ENCODE data around the gene NKIRAS2. TPM values are rescaled to one million over a fixed set of nuclear protein-coding genes. Genes with fewer than 3 reads are reported as not detected.

Gene NKIRAS2
- total RNA-seq, 1 experiment from 2014 or later, result 38.3 TPM

DNA sequence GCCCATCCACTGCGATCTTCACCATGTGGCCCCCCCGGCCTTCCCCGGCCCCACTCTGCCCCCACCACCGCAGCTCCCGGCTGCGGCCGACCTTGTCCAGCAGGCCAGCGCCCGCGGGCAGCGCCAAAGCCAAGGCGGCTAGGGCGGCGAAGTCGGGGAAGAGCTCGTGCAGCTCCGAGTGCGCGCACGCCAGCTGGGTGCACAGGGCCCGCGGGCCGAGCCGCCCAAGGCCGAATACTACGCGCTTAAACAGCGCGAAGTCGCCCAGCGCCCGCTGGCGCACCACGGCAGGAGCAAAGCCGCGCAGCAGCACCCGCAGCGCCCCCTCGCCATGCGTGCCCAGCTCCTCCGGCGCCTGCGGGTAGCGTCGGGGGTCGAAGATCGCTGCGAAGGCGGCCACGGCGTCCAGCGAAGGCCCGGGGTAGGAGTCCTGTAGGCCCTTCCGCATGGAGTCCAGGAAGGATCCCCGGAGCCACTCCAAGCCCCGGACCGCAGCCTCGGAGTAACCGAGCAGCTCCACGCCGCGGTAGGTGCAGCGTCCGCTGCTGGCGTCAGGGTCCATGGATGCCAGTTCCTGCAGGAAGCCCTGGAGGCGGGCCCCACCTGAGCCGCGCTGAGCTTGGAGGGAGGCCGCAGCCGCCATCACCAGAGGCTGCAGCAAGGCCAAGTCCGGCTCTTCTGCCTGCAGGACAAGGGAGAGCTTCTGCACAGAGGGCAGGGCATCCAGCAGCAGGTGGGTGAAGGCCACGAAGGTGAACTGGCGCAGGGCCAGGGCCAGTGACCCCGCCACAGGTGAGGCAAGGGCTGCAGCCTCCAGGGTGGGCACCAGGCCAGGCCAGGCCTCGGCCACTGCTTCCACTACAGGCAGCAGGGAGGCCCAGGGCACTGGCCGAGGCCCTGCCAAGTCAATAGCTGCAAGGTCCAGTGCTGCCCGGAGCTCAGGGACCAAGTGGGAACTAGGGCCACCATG, 20.2 kb downstream of the NKIRAS2 start:
- CTCF ChIA-PET, result no interaction called here
- Histone ChIP-seq H4K20me1 (ENCODE audit: insufficient read depth) (no peaks in the 10 kb centered on the region), H3K36me3 (ENCODE audit: low read depth) (no peaks in the 10 kb centered on the region), H3K4me3 (no peak overlapping the region), H3K79me2 (ENCODE audit: low read depth) (no peaks in the 10 kb centered on the region), H3K27ac (no peak overlapping the region), H3K9me2 (ENCODE audit: insufficient read depth) (no peaks in the 10 kb centered on the region), H3K4me1 (replicated peaks; ENCODE audit: insufficient read depth) (no peaks in the 10 kb centered on the region), H2AFZ (no peak overlapping the region), H3K9me3 (ENCODE audit: insufficient read depth, low read depth) (no peaks in the 10 kb centered on the region), H3K27me3 (ENCODE audit: insufficient read depth, low read depth) (no peaks in the 10 kb centered on the region), H3K4me2 (no peak overlapping the region), H3F3A (ENCODE audit: insufficient read depth, low read depth) (no peaks in the 10 kb centered on the region)
- intact Hi-C loops (cut with micrococcal nuclease; ENCODE audit: unreplicated experiment), result no loop called here
- no TSS peak for BruUV-seq (replicated peaks)
- POLR2A ChIA-PET (ENCODE audit: unreplicated experiment), result no interaction called here
- TF ChIP-seq EZH2 (IDR thresholded peaks at IDR 0.05; ENCODE audit: low read depth), result no peak
- TF ChIP-seq, protein P1, sequence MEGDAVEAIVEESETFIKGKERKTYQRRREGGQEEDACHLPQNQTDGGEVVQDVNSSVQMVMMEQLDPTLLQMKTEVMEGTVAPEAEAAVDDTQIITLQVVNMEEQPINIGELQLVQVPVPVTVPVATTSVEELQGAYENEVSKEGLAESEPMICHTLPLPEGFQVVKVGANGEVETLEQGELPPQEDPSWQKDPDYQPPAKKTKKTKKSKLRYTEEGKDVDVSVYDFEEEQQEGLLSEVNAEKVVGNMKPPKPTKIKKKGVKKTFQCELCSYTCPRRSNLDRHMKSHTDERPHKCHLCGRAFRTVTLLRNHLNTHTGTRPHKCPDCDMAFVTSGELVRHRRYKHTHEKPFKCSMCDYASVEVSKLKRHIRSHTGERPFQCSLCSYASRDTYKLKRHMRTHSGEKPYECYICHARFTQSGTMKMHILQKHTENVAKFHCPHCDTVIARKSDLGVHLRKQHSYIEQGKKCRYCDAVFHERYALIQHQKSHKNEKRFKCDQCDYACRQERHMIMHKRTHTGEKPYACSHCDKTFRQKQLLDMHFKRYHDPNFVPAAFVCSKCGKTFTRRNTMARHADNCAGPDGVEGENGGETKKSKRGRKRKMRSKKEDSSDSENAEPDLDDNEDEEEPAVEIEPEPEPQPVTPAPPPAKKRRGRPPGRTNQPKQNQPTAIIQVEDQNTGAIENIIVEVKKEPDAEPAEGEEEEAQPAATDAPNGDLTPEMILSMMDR (conservative IDR thresholded peaks at IDR 0.05), result no peak
- no peak for DNase-seq

DNA sequence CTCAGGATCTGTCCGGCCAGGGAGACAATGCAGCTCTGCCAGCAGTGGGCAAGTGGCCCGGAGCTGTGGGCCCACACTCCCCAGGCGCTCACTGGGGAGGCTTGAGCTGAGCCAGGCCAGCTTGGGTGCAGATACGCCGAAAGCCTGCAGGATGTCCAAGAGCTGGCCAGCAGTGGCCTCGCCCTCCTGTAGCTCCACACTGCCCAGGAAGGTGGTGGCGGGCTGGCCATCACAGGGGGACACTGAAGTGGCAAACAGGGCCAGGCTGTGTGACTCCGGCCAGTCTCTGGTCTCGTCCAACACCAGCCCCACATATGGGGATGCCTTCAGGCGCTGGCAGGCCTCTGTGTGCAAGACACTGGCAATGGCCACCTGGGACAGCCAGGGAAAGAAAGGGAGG, 20.9 kb downstream of the NKIRAS2 start:
- Histone ChIP-seq H3K36me3 (ENCODE audit: low read depth) (no peaks in the 10 kb centered on the region), H3F3A (ENCODE audit: insufficient read depth, low read depth) (no peaks in the 10 kb centered on the region), H3K9me3 (ENCODE audit: insufficient read depth, low read depth) (no peaks in the 10 kb centered on the region), H3K9me2 (ENCODE audit: insufficient read depth) (no peaks in the 10 kb centered on the region), H3K27ac (no peak overlapping the region), H4K20me1 (ENCODE audit: insufficient read depth) (no peaks in the 10 kb centered on the region), H3K4me2 (no peak overlapping the region), H3K4me3 (no peak overlapping the region), H3K27me3 (ENCODE audit: insufficient read depth, low read depth) (no peaks in the 10 kb centered on the region), H3K4me1 (replicated peaks; ENCODE audit: insufficient read depth) (no peaks in the 10 kb centered on the region), H2AFZ (no peak overlapping the region), H3K79me2 (ENCODE audit: low read depth) (no peaks in the 10 kb centered on the region)
- no peak for DNase-seq
- TF ChIP-seq, protein P1 (conservative IDR thresholded peaks at IDR 0.05), result no peak
- no peak for TF ChIP-seq EZH2 (IDR thresholded peaks at IDR 0.05; ENCODE audit: low read depth)
- intact Hi-C loops (cut with micrococcal nuclease; ENCODE audit: unreplicated experiment), result no loop called here
- no TSS peak for BruUV-seq (replicated peaks)
- CTCF ChIA-PET, result no interaction called here
- POLR2A ChIA-PET (ENCODE audit: unreplicated experiment), result interaction anchor here (0.6 kb wide), 1 partner anchor 776 kb away, joined by 8 read pairs; no protein-coding TSS in a partner anchor

DNA sequence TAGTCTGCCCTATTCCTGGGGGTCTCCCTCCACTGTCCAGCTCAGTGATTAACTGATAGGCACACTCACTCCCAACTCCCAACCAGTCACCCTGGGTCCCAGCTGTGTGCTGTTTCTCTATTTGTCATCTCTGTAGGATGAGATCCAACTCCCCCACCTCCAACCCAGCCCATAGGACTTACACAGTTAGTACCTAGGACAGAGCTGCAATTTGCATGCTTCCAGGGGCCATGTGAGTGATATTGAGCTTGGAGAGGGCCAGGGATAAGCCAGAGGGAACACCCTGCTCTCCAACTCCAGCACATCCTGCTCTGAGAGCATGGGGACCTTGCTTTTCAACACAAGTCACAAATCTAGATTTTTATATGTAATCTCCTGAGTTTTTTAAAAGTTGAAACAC, 21.7 kb downstream of the NKIRAS2 start:
- Histone ChIP-seq H3K9me3 (ENCODE audit: insufficient read depth, low read depth) (no peaks in the 10 kb centered on the region), H3K27me3 (ENCODE audit: insufficient read depth, low read depth) (no peaks in the 10 kb centered on the region), H3K36me3 (ENCODE audit: low read depth) (no peaks in the 10 kb centered on the region), H2AFZ (no peak overlapping the region), H3K4me2 (no peak overlapping the region), H3F3A (ENCODE audit: insufficient read depth, low read depth) (no peaks in the 10 kb centered on the region), H3K4me3 (no peak overlapping the region), H3K9me2 (ENCODE audit: insufficient read depth) (no peaks in the 10 kb centered on the region), H3K27ac (no peak overlapping the region), H4K20me1 (ENCODE audit: insufficient read depth) (no peaks in the 10 kb centered on the region), H3K79me2 (ENCODE audit: low read depth) (no peaks in the 10 kb centered on the region), H3K4me1 (replicated peaks; ENCODE audit: insufficient read depth) (no peaks in the 10 kb centered on the region)
- ChIA-PET CTCF (no interaction called here), POLR2A (ENCODE audit: unreplicated experiment) (no interaction called here)
- no peak for DNase-seq
- TF ChIP-seq, protein P1 (conservative IDR thresholded peaks at IDR 0.05), result no peak
- no peak for TF ChIP-seq EZH2 (IDR thresholded peaks at IDR 0.05; ENCODE audit: low read depth)
- intact Hi-C loops (cut with micrococcal nuclease; ENCODE audit: unreplicated experiment), result no loop called here
- BruUV-seq (replicated peaks), result no TSS peak
